Gastroesophageal sphincter (tissue), 4 donors: ENCODE measurements around the gene KIAA2012. TPM values are rescaled to one million over a fixed set of nuclear protein-coding genes. Genes with fewer than 3 reads are reported as not detected.

Experiments
- ATAC-seq: fragments of 150-250 bp; one replicate; pipeline ENCODE4 v1.9.1; 2016; ENCODE audit warnings: mild to moderate bottlenecking, moderate library complexity
- H3K27ac ChIP-seq, 4 donors: fragments of 200-600 bp; sonication (generic) in 3 of 4; 1 replicate in 3 of 4; 2 replicates in 1 of 4; pipeline ENCODE4 v1.5.1; 2016 to 2019
- H3K27me3 ChIP-seq: fragments of 200-600 bp; sonication (generic); one replicate; pipeline ENCODE4 v1.5.1; 2019
- H3K36me3 ChIP-seq, 2 donors: fragments of 200-600 bp; sonication (generic); one replicate each; pipeline ENCODE4 v1.5.1; 2019; ENCODE audit warnings: control low read depth in 1 of 2
- H3K4me1 ChIP-seq, 3 donors: fragments of 200-600 bp; sonication (generic); 1 replicate in 2 of 3; 2 replicates in 1 of 3; pipeline ENCODE4 v1.5.1; 2016 to 2019; ENCODE audit warnings: control low read depth in 2 of 3
- H3K4me3 ChIP-seq, 2 donors: fragments of 200-600 bp; sonication (generic); one replicate each; pipeline ENCODE4 v1.5.1; 2019; ENCODE audit warnings: mild to moderate bottlenecking in 1 of 2, moderate library complexity in 1 of 2
- H3K9me3 ChIP-seq, 3 donors: fragments of 200-600 bp; sonication (generic); one replicate each; pipeline ENCODE4 v1.5.1; 2017 to 2019; ENCODE audit warnings: control low read depth in 2 of 3
- EP300 ChIP-seq: sonication (generic); formaldehyde crosslinking; IDR thresholded peaks from one replicate; pipeline ENCODE4 v1.6.1; 2017; ENCODE audit warnings: antibody characterized with exemption, mild to moderate bottlenecking
- POLR2A ChIP-seq, 2 donors: fragments of 450-650 bp; IDR thresholded peaks; one replicate each; pipeline ENCODE4 v1.6.1; 2017; ENCODE audit warnings: antibody characterized with exemption in 2 of 2, mild to moderate bottlenecking in 2 of 2, moderate library complexity in 1 of 2
- POLR2AphosphoS5 ChIP-seq: sonication (generic); formaldehyde crosslinking; IDR thresholded peaks from one replicate; pipeline ENCODE4 v1.6.1; 2017; ENCODE audit warnings: antibody characterized with exemption
- WGBS, 2 donors: methylation state at CpG; one replicate each; pipeline ENCODE4 v1.1.5; 2018; ENCODE audit warnings: low coverage in 1 of 2; 5-methylcytosine and 5-hydroxymethylcytosine counted together
- total RNA-seq, 4 donors: library from RNA; depleted of rRNA; stranded (reverse); fragments of >200 nt; gene quantifications; one replicate each; pipeline ENCODE4 v1.1.0, GENCODE V29; 2016
- TF ChIP-seq, protein P1 (sequence below), 4 experiments: fragments of 200-600 bp in 2 of 4; fragments of 450-650 bp in 2 of 4; sonication (generic) in 1 of 4; IDR thresholded peaks; one replicate each; pipeline ENCODE4 v1.5.1; 2017 to 2019; ENCODE audit warnings: antibody characterized with exemption in 4 of 4, mild to moderate bottlenecking in 2 of 4, moderate library complexity in 2 of 4

KIAA2012 gene
- total RNA-seq, 4 donors from 2014 or later = not detected

GRCh38 chr2:202035089-202035940 is 37.7 kb upstream of the KIAA2012 start:
- Histone ChIP-seq H3K27ac (peak overlapping the region; percentile 69 to 99 (median 98)), H3K4me1 (peaks cover 0 to 71% (median 10%) of the 10 kb centered on the region in 3 donors), H3K36me3 (no peaks in the 10 kb centered on the region), H3K9me3 (no peaks in the 10 kb centered on the region), H3K27me3 (no peaks in the 10 kb centered on the region), H3K4me3 (peak overlapping the region; percentile 53 to 74)
- peak; percentile 10 for ATAC-seq
- WGBS, 2 donors = 7% methylated on average over 3 of the region's 78 CpGs; no CpG with 5 or more reads in 1 of the 2 donors
- TF ChIP-seq, protein P1, sequence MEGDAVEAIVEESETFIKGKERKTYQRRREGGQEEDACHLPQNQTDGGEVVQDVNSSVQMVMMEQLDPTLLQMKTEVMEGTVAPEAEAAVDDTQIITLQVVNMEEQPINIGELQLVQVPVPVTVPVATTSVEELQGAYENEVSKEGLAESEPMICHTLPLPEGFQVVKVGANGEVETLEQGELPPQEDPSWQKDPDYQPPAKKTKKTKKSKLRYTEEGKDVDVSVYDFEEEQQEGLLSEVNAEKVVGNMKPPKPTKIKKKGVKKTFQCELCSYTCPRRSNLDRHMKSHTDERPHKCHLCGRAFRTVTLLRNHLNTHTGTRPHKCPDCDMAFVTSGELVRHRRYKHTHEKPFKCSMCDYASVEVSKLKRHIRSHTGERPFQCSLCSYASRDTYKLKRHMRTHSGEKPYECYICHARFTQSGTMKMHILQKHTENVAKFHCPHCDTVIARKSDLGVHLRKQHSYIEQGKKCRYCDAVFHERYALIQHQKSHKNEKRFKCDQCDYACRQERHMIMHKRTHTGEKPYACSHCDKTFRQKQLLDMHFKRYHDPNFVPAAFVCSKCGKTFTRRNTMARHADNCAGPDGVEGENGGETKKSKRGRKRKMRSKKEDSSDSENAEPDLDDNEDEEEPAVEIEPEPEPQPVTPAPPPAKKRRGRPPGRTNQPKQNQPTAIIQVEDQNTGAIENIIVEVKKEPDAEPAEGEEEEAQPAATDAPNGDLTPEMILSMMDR (IDR thresholded peaks at IDR 0.05) = peak in 3 of 4 experiments; percentile 75 to 82 (median 80)
- TF ChIP-seq EP300 (no peak), POLR2A (IDR thresholded peaks at IDR 0.05) (no peak), POLR2AphosphoS5 (peak; percentile 58)

DNA sequence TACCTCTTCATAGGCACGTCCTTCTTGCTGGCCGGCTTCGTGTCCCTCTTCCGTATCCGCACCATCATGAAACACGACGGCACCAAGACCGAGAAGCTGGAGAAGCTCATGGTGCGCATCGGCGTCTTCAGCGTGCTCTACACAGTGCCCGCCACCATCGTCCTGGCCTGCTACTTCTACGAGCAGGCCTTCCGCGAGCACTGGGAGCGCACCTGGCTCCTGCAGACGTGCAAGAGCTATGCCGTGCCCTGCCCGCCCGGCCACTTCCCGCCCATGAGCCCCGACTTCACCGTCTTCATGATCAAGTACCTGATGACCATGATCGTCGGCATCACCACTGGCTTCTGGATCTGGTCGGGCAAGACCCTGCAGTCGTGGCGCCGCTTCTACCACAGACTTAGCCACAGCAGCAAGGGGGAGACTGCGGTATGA is 37.1 kb upstream of the KIAA2012 start:
- WGBS, 2 donors = 20% methylated on average over 1 of the region's 32 CpGs; no CpG with 5 or more reads in 1 of the 2 donors
- no peak for ATAC-seq
- Histone ChIP-seq H3K9me3 (no peaks in the 10 kb centered on the region), H3K4me3 (peak overlapping the region; percentile 53 to 74), H3K27me3 (no peaks in the 10 kb centered on the region), H3K36me3 (no peaks in the 10 kb centered on the region), H3K4me1 (peaks cover 3 to 71% (median 10%) of the 10 kb centered on the region in 3 donors), H3K27ac (peak overlapping the region; percentile 69 to 99 (median 98))
- TF ChIP-seq EP300 (no peak), POLR2AphosphoS5 (no peak), POLR2A (IDR thresholded peaks at IDR 0.05) (no peak)
- TF ChIP-seq, protein P1 (IDR thresholded peaks at IDR 0.05) = no peak

DNA sequence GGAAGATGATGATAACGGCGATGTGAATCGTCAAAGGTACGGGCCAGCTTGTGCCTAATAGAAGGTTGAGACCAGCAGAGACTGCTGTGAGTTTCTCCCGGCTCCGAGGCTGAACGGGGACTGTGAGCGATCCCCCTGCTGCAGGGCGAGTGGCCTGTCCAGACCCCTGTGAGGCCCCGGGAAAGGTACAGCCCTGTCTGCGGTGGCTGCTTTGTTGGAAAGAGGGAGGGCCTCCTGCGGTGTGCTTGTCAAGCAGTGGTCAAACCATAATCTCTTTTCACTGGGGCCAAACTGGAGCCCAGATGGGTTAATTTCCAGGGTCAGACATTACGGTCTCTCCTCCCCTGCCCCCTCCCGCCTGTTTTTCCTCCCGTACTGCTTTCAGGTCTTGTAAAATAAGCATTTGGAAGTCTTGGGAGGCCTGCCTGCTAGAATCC is 36.4 kb upstream of the KIAA2012 start:
- peak overlapping the region; percentile 69 to 99 (median 98) for H3K27ac ChIP-seq

GRCh38 chr2:202037086-202037485 is 36.0 kb upstream of the KIAA2012 start:
- H3K4me1 ChIP-seq = peaks cover 3 to 66% (median 4%) of the 10 kb centered on the region in 3 donors

More for the DNA sequence above, 36.4 kb upstream of the KIAA2012 start:
- 24% methylated on average over 10 of the region's 15 CpGs; no CpG with 5 or more reads in 1 of the 2 donors for WGBS, 2 donors
- Histone ChIP-seq H3K4me3 (peak overlapping the region; percentile 53 to 74), H3K27me3 (no peaks in the 10 kb centered on the region), H3K4me1 (peaks cover 3 to 70% (median 8%) of the 10 kb centered on the region in 3 donors), H3K36me3 (no peaks in the 10 kb centered on the region), H3K9me3 (no peaks in the 10 kb centered on the region)
- ATAC-seq = no peak
- TF ChIP-seq POLR2A (IDR thresholded peaks at IDR 0.05) = no peak
- TF ChIP-seq POLR2AphosphoS5 = no peak
- TF ChIP-seq EP300 = no peak
- TF ChIP-seq, protein P1 (IDR thresholded peaks at IDR 0.05) = no peak

More at GRCh38 chr2:202037086-202037485, 36.0 kb upstream of the KIAA2012 start:
- H3K27me3 ChIP-seq = no peaks in the 10 kb centered on the region
- TF ChIP-seq EP300 = no peak
- peak in 1 of 2 donors; percentile 29 for TF ChIP-seq POLR2A (IDR thresholded peaks at IDR 0.05)
- peak; percentile 66 for TF ChIP-seq POLR2AphosphoS5
- TF ChIP-seq, protein P1 (IDR thresholded peaks at IDR 0.05) = no peak
- ATAC-seq = no peak
- peak overlapping the region; percentile 69 to 99 (median 98) for H3K27ac ChIP-seq
- H3K4me3 ChIP-seq = peak overlapping the region; percentile 53 to 74
- H3K36me3 ChIP-seq = no peaks in the 10 kb centered on the region
- no peaks in the 10 kb centered on the region for H3K9me3 ChIP-seq
- 16 to 28% methylated on average over 4 to 7 of the region's 7 CpGs for WGBS, 2 donors
